Activated CD4-positive, alpha-beta memory T cell treated with anti-CD3 and anti-CD28 coated beads, Interleukin-2, amount 10 ng/mL, durations not matched to agents 7 days and 5 days (primary cell): ENCODE data around the gene MARCKS. TPM values are rescaled to one million over a fixed set of nuclear protein-coding genes. Genes with fewer than 3 reads are reported as not detected.
"Not testable (repeated sequence)": the region's sequence is repeated elsewhere in the genome, so short reads cannot be mapped to it uniquely, and the experiment has no call there.

ENCODE experiments used
- CTCF ChIA-PET: fragments of 350-600 bp; sonication (Branson Sonifier 250); formaldehyde crosslinking; loops from one replicate; lab custom pipeline; 2021; ENCODE audit warnings: antibody characterized with exemption, inconsistent platforms; lab: Charles Lee
- POLR2A ChIA-PET: fragments of 350-600 bp; sonication (Branson Sonifier 250); formaldehyde crosslinking; loops from one replicate; lab custom pipeline; 2021; ENCODE audit warnings: antibody characterized with exemption; lab: Charles Lee
- DNase-seq: peaks from one replicate; pipeline ENCODE4 v3.0.0-alpha.2; 2020
- H3K27ac Mint-ChIP-seq: one replicate; pipeline ENCODE4 v1.8.0; 2021; ENCODE audit warnings: mild to moderate bottlenecking, mixed read lengths
- H3K27me3 Mint-ChIP-seq: one replicate; pipeline ENCODE4 v1.8.0; 2021; ENCODE audit warnings: mixed read lengths
- H3K36me3 Mint-ChIP-seq: one replicate; pipeline ENCODE4 v1.8.0; 2021; ENCODE audit warnings: low read depth, mixed read lengths
- H3K4me1 Mint-ChIP-seq: one replicate; pipeline ENCODE4 v1.8.0; 2021; ENCODE audit warnings: mixed read lengths
- H3K4me3 Mint-ChIP-seq: one replicate; pipeline ENCODE4 v1.8.0; 2021; ENCODE audit warnings: mild to moderate bottlenecking, mixed read lengths
- H3K9me3 Mint-ChIP-seq: one replicate; pipeline ENCODE4 v1.8.0; 2021; ENCODE audit warnings: mixed read lengths
- total RNA-seq, 2 experiments: library from RNA; stranded (reverse); gene quantifications; one replicate each; pipeline ENCODE4 v1.2.3, GENCODE V29; 2021

The MARCKS gene
- total RNA-seq, 2 experiments from 2014 or later = 0.05 TPM; not detected in 1

DNA sequence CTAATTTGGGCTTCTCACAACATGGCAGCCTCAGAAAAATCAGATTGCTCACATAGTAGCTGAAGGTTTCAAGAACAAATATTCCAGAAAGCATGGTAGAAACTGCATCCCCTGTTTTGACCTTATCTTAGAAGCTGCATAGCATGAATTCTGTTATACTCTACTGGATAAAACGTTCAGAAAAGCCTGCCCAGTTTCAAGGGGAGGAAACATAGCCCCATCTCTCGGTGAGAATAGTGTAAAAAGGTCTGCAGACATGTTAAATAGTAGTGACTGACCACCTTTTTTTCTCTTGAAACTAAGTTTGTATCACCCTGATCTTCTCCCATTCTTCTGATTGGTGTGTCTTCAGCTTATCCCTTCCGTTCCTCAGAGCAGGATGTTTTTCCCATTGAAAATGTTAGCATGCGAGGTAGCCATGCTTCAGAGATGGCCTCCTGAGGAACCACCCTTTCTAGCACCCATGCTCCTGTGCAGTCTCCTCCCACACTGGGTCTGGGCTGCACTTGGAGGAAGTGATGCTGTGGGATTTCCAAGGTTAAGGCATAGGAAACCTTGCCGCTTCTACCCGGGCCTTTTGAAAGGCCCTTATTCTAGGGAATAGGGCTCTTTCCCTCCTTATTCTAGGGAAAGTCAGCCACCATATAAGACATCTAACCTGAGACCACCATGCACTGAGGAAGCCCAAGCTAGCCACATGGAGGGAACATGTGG lies 50.1 kb downstream of the MARCKS start:
- peaks cover 3% of the 10 kb centered on the region for H3K27me3 Mint-ChIP-seq
- H3K27ac Mint-ChIP-seq = no peak overlapping the region
- H3K9me3 Mint-ChIP-seq = no peaks in the 10 kb centered on the region
- H3K4me3 Mint-ChIP-seq = no peak overlapping the region
- H3K4me1 Mint-ChIP-seq = no peaks in the 10 kb centered on the region
- no peaks in the 10 kb centered on the region for H3K36me3 Mint-ChIP-seq
- POLR2A ChIA-PET = no interaction called here
- CTCF ChIA-PET = interaction anchor here (1.1 to 3.7 kb wide), 3 partner anchors 13 to 601 kb away, joined by 3 to 23 read pairs (median 5); no protein-coding TSS in a partner anchor
- DNase-seq = no peak

DNA sequence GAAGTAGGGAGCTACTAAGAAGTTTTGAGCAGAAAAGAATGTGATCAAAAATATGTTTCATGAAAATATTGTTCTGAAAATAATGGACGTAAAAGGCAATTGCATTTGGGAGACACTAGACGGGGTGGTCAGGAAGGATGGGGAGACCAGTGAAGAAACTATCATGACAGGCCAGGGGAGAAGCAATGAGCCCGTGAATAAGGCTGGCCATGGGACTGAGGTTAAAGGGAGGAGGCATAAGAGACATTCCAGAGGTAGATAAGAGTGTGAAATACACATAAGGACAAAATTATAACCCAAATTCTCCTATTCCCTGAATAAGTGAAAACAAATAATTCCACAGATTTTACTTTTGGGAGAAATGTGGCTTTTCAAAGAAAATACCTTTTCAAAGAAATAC lies 51.7 kb downstream of the MARCKS start:
- no peak overlapping the region for H3K4me3 Mint-ChIP-seq
- no peak overlapping the region for H3K27ac Mint-ChIP-seq
- CTCF ChIA-PET = interaction anchor here (0.8 to 3.7 kb wide), 12 partner anchors 9 to 457 kb away, joined by 3 to 23 read pairs (median 4); no protein-coding TSS in a partner anchor
- POLR2A ChIA-PET = no interaction called here
- no peaks in the 10 kb centered on the region for H3K9me3 Mint-ChIP-seq
- no peaks in the 10 kb centered on the region for H3K36me3 Mint-ChIP-seq
- no peak for DNase-seq
- peaks cover 7% of the 10 kb centered on the region for H3K27me3 Mint-ChIP-seq
- H3K4me1 Mint-ChIP-seq = no peaks in the 10 kb centered on the region

DNA sequence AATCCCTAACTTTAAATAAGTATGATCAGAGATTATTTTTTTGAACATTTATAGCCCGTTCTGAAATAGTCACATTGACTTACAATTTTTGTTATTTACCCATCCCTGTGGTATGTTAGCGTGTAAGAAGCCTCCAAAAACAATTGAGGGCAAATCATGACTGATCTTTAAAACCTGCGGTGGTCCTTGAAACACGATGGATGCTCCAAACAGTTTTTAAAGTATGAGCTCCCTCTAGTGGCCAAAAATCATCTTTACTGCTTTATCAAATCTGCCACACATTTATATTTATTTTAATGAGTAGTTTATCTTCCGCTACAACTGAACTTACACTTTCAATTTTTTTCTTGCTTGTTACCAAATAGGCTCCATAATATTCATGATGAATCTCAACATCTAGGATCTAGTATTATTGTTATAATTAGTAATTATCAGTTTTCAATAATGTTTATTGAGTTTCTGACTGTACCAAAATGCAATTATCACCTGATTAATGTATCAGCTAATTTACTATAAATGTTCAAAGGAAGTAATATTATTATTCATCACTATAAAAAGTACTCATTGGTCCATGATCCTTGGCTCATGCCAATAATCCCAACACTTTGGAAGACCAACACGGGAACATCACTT lies 52.2 kb downstream of the MARCKS start:
- CTCF ChIA-PET = interaction anchor here (0.6 to 3.7 kb wide), 14 partner anchors 9 to 457 kb away, joined by 3 to 23 read pairs (median 4); no protein-coding TSS in a partner anchor
- no peak overlapping the region for H3K4me3 Mint-ChIP-seq
- no peak for DNase-seq
- H3K36me3 Mint-ChIP-seq = no peaks in the 10 kb centered on the region
- H3K27me3 Mint-ChIP-seq = peaks cover 9% of the 10 kb centered on the region
- H3K9me3 Mint-ChIP-seq = no peaks in the 10 kb centered on the region
- H3K27ac Mint-ChIP-seq = no peak overlapping the region
- POLR2A ChIA-PET = no interaction called here
- no peaks in the 10 kb centered on the region for H3K4me1 Mint-ChIP-seq

DNA sequence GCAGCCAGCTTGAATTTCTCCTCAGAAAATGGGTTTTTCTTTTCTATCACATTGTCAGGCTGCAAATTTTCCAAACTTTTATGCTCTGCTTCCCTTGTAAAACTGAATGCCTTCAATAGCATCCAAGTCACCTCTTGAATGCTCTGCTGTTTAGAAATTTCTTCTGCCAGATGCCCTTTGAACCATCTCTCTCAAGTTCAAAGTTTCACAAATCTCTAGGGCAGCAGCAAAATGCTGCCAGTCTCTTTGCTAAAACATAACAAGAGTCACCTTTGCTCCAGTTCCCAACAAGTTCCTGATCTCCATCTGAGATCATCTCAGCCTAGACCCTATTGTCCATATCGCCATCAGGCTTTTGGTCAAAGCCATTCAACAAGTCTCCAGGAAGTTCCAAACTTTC lies 53.1 kb downstream of the MARCKS start:
- H3K27ac Mint-ChIP-seq, H3K4me1 Mint-ChIP-seq, H3K4me3 Mint-ChIP-seq, DNase-seq, POLR2A ChIA-PET, H3K36me3 Mint-ChIP-seq, H3K9me3 Mint-ChIP-seq, H3K27me3 Mint-ChIP-seq: not testable (repeated sequence)
- CTCF ChIA-PET = interaction anchor here (3.7 kb wide), 1 partner anchor 10 kb away, joined by 23 read pairs; no protein-coding TSS in a partner anchor

Other genes starting within 250 kb of the MARCKS start
- 10 to 100 TPM; 64.0 to 64.8 TPM for gene HDAC2, start 113.8 kb downstream of the MARCKS start, total RNA-seq